SK-MEL-5 (cell line): ENCODE results near the gene KRCC1. TPM values are rescaled to one million over a fixed set of nuclear protein-coding genes. Genes with fewer than 3 reads are reported as not detected.

Experiments used
- DNase-seq: peaks from one replicate; pipeline ENCODE4 v3.0.0-alpha.2; 2016; ENCODE audit warnings: low read depth, low spot score
- in situ Hi-C: cut with HindIII; loops from 2 replicates; pipeline ENCODE4 v1.10.0; 2016; ENCODE audit warnings: low sequenced_read_pairs, high pct_unique_total_duplicates, low pct_unique_long_range_greater_than_20kb
- polyA plus RNA-seq, 2 experiments: library from polyadenylated mRNA; depleted of rRNA; stranded (reverse); fragments of >200 nt; gene quantifications; 2 replicates each; pipeline ENCODE4 v1.2.3, GENCODE V29; 2015
- total RNA-seq: library from RNA; depleted of rRNA; stranded (reverse); fragments of >200 nt; shearing (Covaris generic); gene quantifications from 2 replicates; pipeline ENCODE4 v1.2.3, GENCODE V29; 2014; rRNA removed

The KRCC1 gene
- 15.7 and 18.2 TPM in 2 replicates for total RNA-seq
- 9.6 and 14.9 TPM in 2 replicates for polyA plus RNA-seq (2015; cell fraction: cytosol; rRNA removed)
- polyA plus RNA-seq (2015; cell fraction: nucleus; rRNA removed): 3.8 and 8.8 TPM in 2 replicates

DNA sequence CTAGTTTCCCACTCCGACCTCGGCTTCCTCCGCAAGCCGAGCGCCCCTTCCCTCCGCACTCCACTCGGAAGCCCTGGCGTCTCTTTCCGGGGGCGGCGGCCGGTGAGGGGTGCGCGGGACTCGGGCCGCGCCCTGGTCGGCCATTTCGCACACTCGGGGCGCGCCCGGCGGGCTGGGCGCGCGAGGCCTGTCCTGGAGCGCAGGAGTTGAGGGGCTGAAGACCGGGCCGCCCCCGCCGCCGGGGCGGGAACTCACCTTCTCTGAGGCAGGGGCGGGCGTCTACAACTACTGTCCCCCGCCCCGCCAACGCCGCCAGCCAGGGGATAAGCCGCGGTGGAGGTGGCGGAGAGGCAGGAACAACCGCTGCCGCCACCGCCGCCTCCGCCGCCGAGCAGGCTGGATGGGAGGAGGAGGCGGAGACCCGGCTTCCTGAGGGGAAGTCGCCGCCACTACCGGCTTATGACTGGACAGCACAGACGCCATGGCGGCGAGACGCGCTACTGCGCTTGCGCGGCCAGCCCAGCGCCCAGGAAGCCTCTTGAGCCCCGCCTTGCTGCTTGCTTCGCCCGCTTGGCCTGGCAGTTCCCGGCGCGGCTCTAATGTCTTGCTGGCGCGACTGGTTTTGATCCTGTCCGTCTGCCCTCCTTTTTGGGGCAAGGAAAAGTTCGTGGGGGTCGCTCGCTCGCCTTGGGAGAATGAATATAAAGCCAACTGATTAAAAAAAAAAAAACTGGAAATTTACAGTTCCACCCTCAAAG lies at the start of gene KRCC1:
KRCC1 (minus strand) TSS at position 413 of the 758 bp plus-strand sequence. CDS start 27,220 bp downstream, outside the sequence.
- in situ Hi-C loops: no loop called here
- peak; percentile 96 for DNase-seq

DNA sequence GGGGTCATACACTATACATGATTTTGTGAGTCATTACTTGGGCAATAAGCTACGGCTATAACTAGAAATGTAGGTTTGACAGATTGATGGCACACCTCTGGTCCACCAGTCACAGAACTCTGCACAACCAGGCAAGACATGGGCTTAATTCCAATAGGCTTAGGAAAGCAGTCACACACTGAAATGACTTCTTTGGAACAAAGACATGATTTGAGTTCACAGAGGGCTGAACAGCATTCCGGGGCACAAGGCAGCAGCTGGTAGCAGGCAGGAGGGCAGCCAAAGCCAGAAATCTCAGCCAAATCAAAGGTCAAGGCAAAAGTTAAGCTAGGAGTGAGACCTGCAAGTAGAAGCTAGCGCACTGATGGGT lies 44.9 kb upstream of the KRCC1 start:
- no peak for DNase-seq

DNA sequence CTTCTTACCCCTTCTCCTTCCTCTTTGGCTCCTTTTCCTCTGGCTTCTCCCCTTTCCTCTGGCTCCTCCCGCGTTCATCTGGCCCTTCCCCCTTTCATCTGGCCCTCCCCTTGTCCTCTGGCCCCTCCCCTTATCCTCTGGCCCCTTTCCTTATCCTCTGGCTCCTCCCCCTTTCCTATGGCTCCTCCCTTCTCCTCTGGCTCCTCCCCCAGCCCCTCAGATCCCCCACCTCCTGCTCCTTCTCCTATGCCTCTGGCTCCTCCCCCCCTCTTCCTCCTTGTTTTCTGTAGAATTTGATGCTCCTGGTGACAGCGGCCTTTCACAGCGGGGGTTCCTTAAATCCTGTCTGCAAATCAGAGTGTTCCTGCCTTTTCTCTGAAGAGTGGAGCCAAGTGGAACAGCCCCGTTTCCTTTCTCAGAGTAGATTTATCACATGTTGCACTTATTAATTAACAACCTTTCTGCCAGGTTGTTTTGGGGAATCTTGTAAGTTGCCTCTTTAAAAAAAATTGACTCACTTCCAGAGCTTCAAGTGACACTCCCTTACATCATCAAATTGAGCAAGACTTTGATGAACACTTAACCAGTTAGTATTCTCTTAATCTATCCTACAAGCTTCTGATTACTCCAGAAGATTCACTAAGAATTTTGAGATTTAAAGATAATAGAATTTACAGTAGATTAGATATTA lies 44.4 kb upstream of the KRCC1 start:
- peak; percentile 62 for DNase-seq
- in situ Hi-C loops: no loop called here

More for the DNA sequence above, 44.9 kb upstream of the KRCC1 start:
- in situ Hi-C loops: no loop called here

DNA sequence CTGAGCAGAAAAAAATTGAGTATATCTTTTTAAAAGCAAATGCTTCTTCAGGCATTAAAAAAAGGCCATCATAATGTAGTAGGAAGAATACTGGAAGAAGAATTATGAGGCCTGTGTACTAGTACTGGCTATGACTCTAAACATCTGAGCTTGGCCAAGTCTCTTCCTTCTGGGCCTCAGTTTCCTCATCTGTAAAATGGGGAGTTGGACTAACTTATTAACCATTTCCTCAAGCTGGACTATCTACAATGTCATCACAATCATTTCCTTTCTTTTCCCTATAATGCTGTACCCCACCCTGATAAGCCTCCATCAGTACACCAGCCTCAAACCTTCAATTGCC lies 42.9 kb upstream of the KRCC1 start:
- in situ Hi-C loops: no loop called here
- no peak for DNase-seq

DNA sequence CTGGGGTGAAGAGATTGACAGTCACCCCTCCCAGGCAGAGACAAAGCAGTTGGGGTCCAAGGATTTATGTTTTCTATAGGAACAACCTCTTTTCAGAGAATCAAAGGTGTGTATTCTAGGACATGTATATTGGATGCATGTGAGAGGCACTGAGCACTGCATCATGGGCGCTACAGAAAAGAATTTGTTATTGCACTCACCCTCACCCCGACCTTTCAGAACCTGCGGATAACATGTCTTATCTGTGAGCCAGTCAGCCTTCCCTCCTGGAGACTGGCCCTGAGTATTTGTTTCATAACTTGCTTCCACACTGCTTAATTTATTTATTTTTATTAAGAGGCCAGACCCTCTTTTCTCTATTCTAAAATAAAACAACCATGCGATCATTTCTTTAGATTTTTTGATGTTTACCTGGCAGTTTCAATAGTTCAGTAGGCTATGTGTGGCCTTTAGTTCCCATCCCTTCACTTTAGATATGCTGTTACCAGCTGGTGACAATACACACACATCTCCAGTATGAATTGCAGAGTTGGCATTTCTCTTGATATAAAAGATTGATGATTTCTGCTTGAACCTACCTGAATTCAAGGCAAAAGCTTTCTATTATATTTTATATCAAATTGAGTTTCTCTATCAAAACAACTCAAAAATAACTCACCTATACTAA lies 42.4 kb upstream of the KRCC1 start:
- no peak for DNase-seq
- in situ Hi-C loops: no loop called here

DNA sequence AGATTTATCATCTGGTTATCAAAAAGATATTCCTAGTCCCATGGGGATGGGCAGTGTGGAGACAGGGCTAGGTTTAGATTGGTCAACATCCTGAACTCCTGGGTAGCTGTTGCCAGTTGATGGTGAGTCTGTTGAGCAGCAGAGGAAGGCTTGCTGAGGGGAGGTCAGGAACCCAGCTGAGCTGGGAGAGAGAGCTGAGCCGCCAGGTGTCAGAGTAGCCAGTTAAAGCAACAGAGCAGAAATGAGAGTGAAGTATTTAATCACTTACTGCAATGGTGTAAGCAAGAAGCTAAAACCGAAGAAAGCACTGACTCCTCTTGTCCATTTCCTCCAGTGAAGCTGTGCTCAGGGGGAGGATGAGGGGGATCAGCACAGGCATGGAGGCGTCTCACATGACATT lies 41.6 kb upstream of the KRCC1 start:
- in situ Hi-C loops: no loop called here
- DNase-seq: no peak

DNA sequence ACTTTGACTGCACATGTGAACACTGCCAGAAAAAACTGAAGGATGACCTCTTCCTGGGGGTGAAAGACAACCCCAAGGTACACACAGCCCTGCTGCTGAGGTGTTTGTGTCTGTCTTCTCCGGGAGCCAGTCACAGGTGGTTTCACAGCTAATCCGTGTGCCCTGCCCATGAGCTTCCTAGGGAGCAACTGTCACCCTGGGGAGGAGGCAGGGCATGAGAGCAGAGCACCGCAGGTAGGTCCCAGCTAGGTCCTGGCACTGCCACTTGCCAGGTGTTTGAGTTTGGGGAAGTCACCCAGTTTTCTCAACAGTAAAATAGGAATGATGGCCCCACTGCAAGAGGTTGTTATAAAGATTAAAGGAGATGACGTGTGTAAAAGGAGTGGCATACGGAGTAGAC lies 41.1 kb upstream of the KRCC1 start:
- in situ Hi-C loops: no loop called here
- no peak for DNase-seq

DNA sequence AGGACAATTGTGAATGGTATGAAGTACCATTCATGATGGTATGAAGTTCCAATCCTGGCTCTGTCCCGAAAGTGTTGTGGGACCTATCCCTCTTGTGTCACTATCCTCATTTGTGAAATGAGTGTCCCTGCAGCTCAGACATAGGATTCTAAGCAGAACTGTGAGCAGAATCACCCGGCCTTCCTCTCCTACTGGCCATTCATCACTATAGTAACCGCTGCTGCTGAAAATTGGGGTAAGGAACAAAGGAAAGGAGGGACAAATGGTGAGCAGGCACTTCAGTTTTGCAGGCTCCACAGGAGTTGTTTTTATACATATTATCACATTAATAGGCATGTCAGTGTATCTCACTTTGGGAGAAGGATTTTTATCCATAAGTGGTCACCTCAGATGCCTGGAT lies 39.4 kb upstream of the KRCC1 start:
- in situ Hi-C loops: no loop called here
- DNase-seq: no peak

DNA sequence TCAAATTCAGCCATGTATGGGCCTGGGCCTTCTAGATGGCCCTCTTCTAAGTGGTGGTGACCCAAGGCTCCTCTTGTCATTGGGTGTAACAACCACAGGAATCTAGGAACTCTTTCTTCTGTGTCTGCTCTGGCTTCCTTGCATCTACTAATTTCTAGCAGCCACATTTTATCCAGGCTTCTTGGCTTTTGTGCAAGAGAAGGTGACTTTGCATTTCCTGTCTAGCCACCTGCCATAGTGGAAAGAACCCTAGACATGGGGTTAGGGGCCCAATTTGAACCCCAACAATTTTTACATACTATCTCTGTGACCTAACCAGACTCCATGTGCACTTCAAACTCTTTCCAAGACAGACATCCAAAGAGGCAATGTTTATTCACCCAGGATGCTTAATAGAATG lies 37.2 kb upstream of the KRCC1 start:
- no peak for DNase-seq
- in situ Hi-C loops: no loop called here

DNA sequence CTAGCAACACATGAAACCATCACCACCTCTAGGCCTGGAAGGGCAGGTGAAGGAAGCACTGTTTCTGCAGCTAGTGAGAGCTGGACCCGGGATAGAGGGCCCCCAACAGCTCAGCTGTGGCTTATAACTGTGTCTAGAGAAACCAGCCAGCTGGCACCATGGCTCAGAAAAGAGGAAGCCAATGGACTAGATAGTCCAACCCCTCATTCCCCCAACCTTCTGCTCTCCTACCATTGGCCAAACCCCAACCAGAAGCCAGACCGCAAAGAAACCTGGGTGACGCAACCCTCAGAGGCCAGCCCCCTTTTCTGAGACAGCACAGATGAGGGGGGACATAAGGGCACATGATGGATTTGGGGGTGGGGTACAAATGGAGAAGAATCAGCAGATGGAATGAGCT lies 36.4 kb upstream of the KRCC1 start:
- DNase-seq: no peak
- in situ Hi-C loops: no loop called here

DNA sequence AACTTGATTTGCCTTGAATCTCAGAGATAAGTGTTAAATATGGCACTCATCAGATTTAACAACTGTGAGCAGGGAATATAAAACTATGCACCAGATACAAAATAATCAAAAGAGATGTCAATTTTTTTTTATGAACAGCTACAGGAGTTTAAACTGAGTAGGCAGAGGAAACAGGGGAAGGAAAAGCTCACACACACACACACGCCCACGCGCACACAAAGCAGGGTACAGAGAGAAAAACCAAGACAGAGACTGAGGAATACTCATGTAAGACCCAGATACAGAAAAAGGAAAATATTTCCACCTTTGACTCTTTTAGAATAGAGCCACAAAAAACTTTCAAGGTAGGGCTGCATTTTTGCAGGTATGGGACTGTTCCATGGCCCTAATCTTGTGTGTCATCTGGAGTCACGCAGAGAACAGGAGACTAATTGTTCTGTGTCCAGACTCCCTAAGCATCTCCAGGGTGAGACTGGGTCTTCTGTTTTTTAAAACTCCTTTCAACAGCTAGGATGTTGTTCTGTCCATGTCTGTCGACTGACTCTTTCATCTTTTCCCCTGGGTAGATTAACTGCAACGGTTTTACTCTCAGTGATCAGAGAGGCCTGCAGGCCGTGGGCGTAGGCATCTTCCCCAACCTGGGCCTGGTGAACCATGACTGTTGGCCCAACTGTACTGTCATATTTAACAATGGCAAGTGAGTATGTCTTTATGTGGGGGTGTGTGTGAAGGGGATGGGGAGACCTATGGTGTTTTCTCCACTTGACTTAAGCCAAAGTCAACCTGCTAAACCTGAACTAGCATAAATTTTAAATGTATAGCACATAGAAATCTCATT lies 35.1 kb upstream of the KRCC1 start:
- in situ Hi-C loops: no loop called here

DNA sequence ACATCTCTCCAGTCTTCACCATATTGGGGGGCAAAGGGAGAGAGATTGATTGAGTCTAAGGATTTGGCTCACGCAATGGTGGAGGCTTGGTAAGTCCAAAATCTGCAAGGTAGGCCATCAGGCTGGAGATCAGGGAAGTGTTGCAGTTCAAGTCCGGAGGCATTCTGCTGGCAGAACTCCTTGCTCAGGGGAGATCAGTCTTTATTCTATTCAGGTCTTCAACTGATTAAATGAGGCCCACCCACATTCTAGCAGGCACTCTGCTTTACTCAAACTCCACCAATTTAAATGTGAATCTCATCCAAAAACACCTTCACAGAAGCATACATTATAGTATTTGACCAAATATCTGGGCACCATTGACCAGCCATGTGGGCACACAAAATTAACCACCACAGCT lies 33.4 kb upstream of the KRCC1 start:
- DNase-seq: no peak
- in situ Hi-C loops: no loop called here

More for the DNA sequence above, 35.1 kb upstream of the KRCC1 start:
- peak; percentile 74 for DNase-seq

DNA sequence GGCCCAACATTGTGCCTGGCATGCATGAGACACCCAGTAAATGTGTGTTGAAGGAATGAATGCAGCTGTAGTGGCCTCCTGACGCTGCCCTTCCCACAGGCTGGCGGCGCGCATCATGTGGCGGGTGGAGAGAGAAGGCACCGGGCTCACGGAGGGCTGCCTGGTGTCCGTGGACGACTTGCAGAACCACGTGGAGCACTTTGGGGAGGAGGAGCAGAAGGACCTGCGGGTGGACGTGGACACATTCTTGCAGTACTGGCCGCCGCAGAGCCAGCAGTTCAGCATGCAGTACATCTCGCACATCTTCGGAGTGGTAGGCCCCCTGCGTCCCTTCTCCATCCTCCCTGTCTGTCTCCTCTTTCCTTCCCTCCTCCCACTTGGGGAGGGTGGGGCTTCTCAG lies 32.2 kb upstream of the KRCC1 start:
- DNase-seq: no peak
- in situ Hi-C loops: no loop called here

DNA sequence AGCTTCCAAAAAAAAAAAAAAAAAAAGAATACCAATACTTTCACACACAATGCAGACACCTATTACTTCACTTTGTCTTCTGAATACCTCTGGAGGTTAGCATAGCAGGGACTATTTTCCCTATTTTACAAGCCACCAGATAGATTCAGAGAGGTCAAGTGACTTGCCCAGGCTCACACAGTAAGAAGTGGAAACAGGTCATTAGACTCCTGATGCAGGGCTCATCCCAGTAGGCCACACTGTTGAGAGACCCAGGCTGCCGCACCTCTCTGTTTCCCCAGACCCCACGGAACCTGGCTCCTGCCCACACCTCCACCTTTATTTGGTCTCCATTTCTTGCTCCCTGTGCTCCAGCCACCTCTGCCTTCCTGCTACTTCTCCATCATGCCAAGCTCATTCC lies 31.5 kb upstream of the KRCC1 start:
- DNase-seq: no peak
- in situ Hi-C loops: no loop called here

DNA sequence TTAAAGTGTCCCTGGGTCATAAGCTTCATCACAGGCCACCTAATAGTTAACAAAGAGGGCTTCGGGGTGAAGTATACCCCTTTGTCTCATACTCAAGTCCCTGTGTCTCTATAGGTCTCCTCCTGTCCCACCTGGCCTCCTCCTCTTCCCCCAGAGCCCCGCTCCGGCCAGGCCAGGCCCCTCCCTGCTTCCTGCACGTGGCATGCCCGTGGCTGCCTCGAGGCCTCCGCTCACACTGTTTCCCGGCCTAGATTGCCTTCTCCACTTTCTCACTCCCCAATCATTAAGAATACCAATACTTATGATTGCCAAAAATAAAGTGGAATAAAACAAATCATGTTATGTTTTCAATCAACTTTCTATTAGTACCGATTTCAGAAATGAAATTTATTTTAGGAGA lies 30.8 kb upstream of the KRCC1 start:
- DNase-seq: no peak
- in situ Hi-C loops: no loop called here

DNA sequence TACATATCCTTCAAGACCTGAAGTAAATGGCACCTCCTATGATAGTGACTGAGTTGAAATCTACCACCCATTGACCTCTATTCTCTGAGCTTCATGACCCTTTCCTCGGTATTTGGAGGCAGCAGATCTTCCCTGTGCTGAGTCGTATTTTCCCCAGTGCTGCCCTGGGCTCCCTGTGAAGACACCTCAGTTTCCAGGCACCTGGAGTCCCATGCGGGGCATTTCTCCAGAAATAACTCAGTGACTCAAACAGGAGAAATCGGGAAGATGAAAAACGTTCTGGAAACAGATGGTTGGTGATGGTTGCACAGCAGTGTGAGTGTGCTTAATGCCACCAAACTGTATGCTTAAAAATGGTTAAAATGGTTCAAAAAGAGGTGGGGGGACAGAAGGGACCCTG lies 30.0 kb upstream of the KRCC1 start:
- no peak for DNase-seq
- in situ Hi-C loops: no loop called here

DNA sequence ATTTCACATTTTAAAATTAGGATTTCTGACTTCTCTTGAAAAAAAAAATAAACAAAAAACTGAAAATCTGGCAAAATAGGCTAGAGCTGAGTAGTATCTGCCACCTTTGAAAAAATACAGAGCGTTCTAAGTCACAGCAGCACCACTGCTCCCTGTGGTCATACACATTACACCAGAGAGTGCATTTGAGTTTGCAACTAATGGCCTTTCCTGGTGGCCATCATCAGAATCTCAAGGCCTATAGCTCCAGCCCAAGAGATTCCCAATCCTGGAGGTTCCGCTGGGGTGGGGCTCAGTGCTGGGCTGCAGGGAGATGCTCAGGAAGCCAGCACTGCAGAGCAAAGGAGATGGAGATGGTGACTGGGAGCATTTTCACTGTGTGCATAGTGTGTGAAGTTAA lies 29.5 kb upstream of the KRCC1 start:
- DNase-seq: no peak
- in situ Hi-C loops: no loop called here

DNA sequence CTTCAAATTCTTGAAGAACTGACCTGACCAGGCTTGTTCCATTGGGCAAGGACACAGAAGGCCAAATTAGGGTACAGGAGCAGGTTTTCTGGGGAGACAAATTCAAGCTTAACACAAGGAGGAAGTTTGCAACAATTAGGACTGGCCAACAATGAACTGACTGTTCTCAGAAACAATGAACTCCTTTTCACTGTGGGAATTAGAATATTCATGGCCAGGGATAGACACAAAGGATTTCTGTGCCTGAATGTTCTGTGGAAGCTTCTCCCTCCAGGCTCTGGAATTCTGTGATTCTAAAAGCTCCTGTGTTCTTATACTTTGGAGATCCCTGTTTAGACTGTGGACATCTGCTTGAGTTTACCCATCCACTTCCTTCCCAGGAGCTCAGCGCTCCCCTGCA lies 27.2 kb upstream of the KRCC1 start:
- in situ Hi-C loops: no loop called here
- DNase-seq: peak; percentile 99
